HG02973 (cell line): ENCODE results near the gene CEP152.

ENCODE experiments used
- ATAC-seq: cut with Tn5 transposase; IDR thresholded peaks from one replicate; pipeline ENCODE4 v1.9.1; 2021; ENCODE audit warnings: moderate library complexity; ENCODE audit not compliant: unreplicated experiment

Gene CEP152

GRCh38 chr15:48710952-48711495 is 99.8 kb downstream of the CEP152 start:
- ATAC-seq = no peak

DNA sequence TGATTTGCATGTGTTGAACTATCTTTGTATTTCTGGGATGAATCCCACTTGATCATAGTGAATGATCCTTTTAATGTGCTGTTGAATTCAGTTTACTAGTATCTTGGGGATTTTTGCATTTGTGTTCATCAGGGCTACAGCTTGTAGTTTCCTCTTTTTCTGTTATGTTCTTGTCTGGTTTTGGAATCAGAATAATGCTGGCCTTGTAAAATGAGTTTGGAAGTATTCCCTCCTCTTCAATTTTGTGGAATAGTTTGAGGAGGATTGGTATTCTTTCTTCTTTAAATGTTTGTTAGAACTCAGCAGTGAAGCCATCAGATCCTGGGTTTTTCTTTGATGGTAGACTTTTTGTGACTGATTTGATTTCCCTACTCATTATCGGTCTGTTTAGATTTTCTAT is 102.2 kb downstream of the CEP152 start:
- ATAC-seq = no peak

DNA sequence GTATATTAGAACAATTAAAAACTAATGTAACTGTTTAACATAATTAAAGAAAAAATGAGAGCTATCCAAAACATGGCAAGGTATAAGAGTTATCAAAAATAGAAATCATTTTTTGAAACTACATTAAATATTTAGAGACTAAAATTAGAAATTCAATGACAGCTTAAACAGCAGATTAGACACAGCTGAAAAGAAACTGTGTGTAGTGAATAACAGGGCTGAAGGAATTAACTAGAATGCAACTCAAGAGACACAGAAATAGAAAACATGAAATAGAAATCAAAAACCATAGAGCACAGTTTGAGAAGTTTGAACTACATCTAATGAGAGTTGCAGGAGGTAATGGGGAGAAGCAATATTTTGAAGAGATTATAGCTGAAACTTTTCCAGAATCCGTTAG is 105.5 kb downstream of the CEP152 start:
- ATAC-seq = no peak

- ATAC-seq = no peak
Measured at GRCh38 chr15:48703544-48703943, 107.3 kb downstream of the CEP152 start.

GRCh38 chr15:48702569-48703236 is 108.2 kb downstream of the CEP152 start:
- no peak for ATAC-seq

DNA sequence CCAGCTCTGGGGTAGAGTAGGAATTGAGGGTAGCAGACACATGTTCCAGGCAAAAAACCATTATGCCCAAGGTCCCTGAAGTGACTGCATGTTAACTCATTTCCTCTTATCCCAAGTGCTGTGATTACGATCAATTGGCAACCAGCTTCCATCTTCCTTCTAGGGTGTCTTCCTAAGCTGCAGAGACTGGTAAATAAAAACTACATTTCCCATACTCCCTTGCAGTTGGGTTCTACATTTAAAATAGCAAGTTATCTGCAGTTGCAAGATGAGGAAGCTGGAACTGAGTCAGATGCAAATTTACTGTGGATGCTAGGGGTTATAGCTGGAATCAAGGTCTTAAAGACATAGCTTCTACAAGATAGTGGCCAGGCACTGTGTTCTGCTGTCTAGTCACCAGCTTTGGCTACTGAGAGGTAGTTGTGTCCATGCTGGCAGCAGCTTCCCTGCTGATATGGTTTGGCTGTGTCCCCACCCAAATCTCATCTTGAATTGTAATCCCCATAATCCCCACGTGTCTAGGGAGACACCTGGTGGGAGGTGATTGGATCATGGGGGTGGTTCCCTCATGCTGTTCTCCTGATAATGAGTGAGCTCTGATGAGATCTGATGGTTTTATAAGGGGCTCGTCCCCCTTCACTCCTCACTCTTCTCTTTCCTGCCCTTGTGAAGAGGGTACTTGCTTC is 114.1 kb downstream of the CEP152 start:
- no peak for ATAC-seq

DNA sequence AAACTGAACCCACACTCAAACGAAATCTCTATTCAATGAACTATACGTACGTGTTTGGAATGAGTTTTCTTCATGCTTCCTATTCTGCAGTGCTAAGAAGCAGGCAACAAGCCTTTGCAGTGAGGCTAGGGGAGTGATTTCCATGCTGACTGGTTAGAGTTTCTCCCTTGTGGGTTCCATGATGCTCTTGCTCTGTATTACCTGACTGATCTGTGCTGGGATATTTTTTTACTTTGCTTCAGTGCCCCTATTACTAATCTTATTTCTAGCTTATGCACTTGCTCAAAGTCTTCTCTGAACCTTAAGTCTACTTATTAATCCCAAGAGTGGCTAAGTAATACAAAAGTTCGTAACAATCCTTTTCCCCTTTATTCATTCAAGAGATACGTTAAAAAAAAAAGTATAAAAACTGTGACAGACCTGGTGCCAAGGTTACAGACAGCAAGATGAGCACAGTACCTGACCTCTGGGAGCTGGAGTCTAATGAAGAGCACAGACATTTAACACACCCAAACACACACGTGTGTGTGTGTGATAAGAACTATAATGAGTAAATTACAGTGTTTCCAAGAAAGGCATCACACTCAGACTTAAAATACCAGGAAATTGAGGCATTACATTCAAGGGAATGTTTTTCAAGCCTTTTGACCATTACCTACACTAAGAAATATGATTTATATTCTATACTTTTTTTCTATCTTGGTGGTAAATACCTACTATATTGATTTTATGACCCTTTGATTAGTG is 114.9 kb downstream of the CEP152 start:
- no peak for ATAC-seq

DNA sequence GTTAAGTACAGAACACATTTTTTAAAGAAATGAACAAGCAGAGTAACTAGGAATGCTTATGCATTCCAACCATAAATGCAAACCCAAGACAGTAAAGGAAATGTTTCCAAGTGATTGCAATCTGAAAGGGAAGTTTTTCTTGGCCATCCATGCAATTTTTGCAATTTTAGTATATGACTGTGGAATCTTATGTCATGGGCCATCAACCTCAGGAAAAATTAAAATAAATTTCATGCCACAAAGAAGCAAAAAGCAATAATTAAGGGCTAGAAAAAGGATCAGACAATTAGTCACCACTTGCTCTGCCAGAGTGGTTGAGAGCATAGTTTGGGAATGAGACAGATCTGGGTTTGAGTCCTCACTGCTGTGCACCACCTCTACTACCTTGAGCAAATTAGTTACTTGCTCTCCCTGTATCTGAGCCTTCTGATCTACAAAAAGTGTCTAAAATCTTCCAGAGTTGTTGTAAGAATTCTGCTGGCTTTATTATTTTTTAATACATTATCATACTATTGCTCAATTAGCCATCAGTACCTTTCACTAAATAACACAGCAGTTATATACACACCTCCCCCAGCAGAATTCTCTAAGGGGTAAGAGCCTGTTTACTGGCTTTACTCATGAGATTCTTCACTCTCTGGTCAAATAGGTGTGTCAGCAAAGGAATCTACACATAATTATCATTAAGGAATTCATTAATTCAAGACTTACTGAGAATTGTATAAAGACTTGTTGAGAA is 115.6 kb downstream of the CEP152 start:
- ATAC-seq = no peak

- no peak for ATAC-seq
Measured at GRCh38 chr15:48693484-48693883, 117.4 kb downstream of the CEP152 start.

- no peak for ATAC-seq
Measured at GRCh38 chr15:48688493-48688892, 122.4 kb downstream of the CEP152 start.
